ENCODE data around the gene ARMC5.
"Not testable (repeated sequence)": the region's sequence is repeated elsewhere in the genome, so short reads cannot be mapped to it uniquely, and the experiment has no call there.

The ARMC5 gene

DNA sequence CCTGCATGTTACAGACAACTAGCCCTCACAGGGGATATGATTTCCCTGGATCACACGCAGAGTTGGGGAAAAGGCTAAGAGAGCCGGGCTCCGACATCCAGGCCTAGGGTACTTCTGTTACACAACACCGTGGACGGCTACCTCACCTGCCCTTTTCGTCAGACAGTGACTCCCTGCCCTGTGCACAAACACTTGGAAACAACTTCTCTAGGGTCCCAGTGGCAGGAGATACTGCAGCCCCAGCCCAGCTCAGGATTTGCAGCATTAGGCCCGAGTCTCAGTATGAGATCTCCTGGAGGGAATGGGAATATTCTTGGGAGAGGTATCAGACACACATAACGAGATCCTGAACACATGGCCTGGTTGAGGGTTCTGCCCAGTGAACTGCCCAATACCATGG is 40.6 kb downstream of the ARMC5 start:
- no peak for DNase-seq (ENCODE audit: low spot score)

DNA sequence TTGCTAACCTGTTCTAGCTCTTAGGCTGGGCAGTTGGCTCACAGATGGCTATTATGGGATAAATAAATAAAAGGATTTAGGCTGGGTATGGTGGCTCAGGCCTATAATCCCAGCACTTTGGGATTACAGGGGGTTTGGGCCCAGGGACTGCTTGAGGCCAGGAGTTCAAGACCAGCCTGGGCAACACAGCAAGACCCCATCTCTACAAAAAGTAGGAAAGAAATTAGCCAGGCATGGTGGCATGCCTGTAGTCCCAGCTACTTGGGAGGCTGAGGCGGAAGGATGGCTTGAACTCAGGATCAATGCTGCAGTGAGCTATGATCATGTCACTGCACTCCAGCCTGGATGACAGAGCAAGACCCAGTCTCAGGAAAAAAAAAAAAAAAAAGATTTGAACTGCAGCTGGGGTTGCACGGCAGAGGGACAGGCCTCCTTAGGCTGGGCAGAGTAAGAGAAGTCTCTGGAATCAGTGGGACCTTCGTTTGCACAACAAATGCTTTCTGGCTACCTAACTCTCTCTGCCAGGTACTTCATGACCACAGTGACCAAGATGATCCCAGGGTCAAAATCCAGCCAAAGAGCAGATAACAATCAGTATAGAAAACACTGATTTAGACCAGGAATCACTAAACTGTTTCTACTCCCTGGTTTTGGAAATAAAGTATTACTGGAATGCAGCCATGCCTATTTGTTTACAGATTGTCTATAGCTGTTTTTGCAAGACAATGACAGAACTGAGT is 42.1 kb downstream of the ARMC5 start:
- DNase-seq (ENCODE audit: low spot score) = no peak

DNA sequence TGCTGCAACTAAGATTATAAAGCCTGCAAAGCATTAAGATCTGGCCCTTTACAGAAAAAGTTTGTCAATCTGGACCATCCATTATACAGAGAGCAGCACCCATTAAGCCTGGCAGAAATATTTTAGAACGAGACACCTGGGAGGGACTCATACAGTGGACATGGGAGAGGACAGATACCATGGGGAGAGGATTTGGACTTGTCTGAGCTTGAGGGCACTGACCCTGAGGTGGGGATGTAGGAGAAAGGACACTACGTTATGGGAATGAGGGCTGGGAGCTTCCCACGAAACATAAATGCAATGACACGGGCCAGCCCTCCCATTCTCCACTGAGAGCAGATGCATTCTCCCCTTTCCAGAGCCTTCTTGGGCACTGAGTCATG is 42.7 kb downstream of the ARMC5 start:
- no peak for DNase-seq (ENCODE audit: low spot score)

DNA sequence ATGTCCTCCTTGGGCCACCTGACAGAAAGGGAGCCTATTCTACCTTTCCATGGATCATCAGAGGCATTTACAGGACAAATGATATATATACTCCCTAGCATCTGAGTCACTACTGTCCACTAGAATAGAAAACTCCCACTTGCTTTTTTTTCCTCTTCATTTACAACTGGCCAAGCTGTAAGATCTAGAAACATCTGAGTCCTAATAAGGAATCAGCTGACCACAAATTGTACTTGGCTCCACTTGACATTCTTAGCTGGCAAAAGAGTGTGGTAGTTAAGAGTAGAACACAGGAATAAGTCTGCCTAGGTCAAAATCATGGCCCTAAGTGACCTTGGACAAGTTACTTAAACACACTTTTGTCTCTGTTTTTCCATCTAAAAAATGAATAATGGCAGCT is 43.7 kb downstream of the ARMC5 start:
- DNase-seq (ENCODE audit: low spot score) = no peak

DNA sequence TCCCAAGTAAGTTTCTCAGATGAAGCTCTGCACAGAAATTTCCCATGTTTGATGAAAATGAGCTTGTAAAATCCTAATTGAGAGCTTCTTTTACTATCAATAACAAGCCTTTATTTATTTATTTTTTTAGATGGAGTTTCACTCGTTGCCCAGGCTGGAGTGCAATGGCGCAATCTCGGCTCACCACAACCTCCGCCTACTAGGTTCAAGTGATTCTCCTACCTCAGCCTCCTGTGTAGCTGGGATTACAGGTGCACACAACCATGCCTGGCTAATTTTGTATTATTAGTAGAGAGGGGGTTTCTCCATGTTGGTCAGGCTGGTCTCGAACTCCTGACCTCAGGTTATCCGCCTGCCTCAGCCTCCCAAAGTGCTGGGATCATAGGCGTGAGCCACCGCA is 44.3 kb downstream of the ARMC5 start:
- DNase-seq (ENCODE audit: low spot score) = not testable (repeated sequence)

DNA sequence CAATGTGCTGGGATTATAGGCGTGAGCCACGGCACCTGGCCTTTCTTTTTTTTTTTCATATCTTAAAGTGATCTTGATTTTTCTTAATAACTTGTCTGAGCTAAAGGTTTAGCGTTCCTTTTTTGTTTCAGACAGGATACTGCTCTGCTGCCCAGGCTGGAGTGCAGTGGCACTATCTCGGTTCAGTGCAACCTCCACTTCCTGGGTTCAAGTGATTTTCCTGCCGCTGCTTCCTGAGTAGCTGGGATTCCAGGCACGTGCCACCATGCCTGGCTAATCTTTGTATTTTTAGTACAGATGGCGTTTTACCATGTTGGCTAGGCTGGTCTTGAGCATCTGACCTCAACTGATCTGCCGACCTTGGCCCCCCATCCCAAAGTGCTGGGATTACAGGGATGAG is 44.9 kb downstream of the ARMC5 start:
- DNase-seq (ENCODE audit: low spot score) = no peak

DNA sequence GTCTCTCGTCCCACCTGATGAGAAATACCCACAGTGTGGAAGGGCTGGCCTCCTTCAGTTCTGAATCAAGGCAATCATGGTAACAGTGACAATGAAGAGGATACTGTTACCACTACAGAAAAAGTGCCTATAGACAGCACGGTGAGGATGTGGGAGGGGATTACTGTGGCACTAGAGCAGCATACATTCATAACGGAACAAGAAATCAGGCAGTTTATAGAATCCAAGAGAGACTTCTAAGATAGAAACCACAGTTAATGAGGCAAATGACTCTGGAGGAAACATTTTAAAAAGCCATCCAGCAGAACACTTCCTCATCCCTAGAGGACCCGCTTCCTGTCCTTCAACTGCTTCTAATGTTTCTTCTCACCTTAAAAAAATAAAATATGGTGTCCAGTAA is 46.2 kb downstream of the ARMC5 start:
- DNase-seq (ENCODE audit: low spot score) = no peak

DNA sequence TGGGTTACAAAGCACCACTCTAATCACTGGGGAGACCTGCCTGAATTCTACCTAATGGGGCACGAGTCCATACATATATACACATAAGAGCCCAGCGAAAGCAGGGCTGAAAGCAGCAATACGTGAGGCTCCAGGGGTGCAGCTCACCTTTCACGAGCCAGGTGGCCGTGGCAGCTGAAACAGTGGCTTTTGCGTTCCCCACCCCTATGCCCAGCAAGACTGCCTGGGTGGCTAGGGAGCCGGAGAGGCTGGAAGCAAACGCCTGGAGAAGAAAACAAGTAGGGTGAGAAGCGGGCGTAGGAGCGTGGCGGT is 48.3 kb downstream of the ARMC5 start:
- no peak for DNase-seq (ENCODE audit: low spot score)

DNA sequence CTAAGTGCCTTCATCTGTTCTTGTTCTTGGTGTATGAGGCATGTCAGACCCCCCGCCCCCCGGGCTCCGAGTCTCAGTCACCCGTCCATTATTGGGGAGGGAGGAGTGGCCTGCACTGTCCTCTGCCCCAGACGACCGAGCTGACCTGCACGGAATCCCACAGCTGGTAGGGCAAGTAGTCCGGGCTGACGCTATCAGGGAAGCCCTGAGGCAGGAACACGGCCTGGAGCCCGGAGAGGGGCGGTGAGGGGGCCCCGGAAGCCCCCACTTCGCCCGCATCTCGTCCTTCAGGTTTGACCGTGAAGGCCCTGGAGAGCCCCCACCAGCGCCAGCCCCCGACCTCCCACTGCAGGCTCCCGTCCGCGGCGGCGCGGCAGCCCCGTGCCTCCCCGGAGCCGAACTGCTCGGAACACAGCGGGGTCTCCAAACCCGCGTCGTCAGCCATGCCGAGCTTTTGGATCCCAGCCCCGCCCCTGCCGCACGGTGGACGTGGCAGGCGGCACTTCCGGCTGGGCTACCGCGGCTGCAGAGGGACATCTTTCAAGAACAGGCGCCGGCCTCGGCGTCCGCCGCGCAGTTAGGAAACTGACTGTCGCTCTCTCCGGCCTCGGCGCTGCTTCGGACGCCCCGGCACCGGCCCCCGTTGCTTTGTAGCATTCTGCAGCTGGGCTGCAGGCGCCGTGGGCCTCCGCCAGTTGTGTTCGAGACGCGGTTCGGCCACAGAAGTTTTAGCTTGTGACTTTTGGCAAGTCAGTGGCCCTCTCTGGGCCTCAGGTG is 48.8 kb downstream of the ARMC5 start, which contains the start of gene RUSF1:
Gene RUSF1, minus strand, starts transcription at position 463 of the 777 bp plus-strand sequence. Its CDS starts 18 bp downstream, at position 445.
- peak; percentile 85 for DNase-seq (ENCODE audit: low spot score)

DNA sequence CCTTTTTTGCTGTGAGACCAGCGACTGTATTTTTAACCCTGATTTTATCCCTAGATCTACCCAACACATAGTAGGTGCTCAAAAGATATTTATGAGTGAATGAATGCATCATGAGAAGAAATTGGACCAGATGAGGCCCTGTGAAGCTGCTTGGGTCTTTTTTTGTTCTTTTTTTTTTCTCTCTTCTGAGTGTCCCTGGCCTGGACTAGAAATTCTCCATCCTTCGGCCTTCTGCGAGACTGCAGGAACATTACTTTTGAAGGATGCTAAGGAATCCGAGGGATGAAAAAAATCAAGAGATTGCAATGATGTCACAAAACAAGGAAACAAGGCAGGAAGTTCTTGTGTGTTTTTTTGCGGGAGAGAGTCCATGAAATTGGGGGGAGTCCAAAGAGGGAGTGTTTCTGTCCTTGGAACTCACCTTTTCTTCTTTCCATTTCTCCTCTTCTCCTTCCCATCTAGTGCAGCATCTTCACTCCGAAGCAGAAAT is 49.5 kb downstream of the ARMC5 start:
- no peak for DNase-seq (ENCODE audit: low spot score)

DNA sequence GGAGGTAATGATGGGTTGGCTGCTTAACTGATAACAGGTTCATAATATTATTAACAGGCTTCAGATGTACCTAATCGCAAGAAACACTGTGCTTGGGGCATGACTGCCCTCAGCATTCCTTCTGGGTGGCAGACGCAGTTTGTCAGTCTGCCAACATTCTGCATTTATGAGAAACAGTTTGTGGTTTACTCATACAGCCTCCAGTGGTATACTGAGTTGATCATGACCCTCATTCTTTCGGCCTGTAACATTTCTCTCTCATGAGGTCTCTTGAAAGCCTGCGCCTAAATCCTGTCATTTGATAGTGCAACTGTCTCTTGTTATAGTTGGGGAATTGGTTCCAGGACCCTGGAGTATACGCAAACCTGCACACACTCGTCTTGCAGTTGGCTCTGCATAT is 53.8 kb downstream of the ARMC5 start:
- no peak for DNase-seq (ENCODE audit: low spot score)

DNA sequence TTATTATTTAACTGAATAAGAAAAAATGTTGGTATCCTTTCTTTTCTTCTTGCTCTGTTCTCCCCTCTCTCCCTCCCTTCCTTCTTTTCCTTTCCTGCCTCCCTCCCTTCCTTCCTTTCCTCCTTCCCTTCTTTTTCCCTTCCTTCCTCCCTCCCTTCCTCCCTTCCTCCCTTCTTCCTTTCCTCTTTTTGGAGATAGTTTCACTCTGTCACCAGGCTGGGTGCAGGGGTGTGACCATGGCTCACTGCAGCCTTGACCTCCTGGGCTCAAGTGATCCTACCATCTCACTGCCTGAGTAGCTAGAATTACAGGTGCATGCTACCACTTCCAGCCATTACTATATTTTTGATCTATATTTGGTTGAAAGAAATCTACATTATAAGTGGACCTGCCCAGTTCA is 54.6 kb downstream of the ARMC5 start:
- no peak for DNase-seq (ENCODE audit: low spot score)
